GM19467 (cell line): ENCODE measurements around the gene XRCC2.
"Not testable (repeated sequence)": the region's sequence is repeated elsewhere in the genome, so short reads cannot be mapped to it uniquely, and the experiment has no call there.

ENCODE experiments used
- ATAC-seq: cut with Tn5 transposase; IDR thresholded peaks from one replicate; pipeline ENCODE4 v1.9.1; 2021; ENCODE audit warnings: mild to moderate bottlenecking, moderate library complexity; ENCODE audit not compliant: unreplicated experiment

The XRCC2 gene

GRCh38 chr7:152666078-152666477, 9.9 kb downstream of the XRCC2 start:
- no peak for ATAC-seq

- ATAC-seq, result no peak
Observed at GRCh38 chr7:152664636-152665035, 11.3 kb downstream of the XRCC2 start.

GRCh38 chr7:152663931-152664330, 12.0 kb downstream of the XRCC2 start:
- no peak for ATAC-seq

- ATAC-seq, result no peak
Observed at GRCh38 chr7:152663148-152663740, 12.7 kb downstream of the XRCC2 start.

GRCh38 chr7:152661479-152661878, 14.5 kb downstream of the XRCC2 start:
- no peak for ATAC-seq

- no peak for ATAC-seq
Observed at GRCh38 chr7:152660021-152660420, 15.9 kb downstream of the XRCC2 start.

- no peak for ATAC-seq
Observed at GRCh38 chr7:152654971-152655370, 21.0 kb downstream of the XRCC2 start.

- no peak for ATAC-seq
Observed at GRCh38 chr7:152649220-152649619, 26.7 kb downstream of the XRCC2 start.

- no peak for ATAC-seq
Observed at GRCh38 chr7:152647009-152647408, 28.9 kb downstream of the XRCC2 start.

GRCh38 chr7:152646579-152646978, 29.4 kb downstream of the XRCC2 start:
- ATAC-seq, result not testable (repeated sequence)

GRCh38 chr7:152643979-152644559, 31.9 kb downstream of the XRCC2 start:
- ATAC-seq, result no peak

GRCh38 chr7:152641384-152641783, 34.6 kb downstream of the XRCC2 start:
- no peak for ATAC-seq

- ATAC-seq, result no peak
Observed at GRCh38 chr7:152640829-152641228, 35.1 kb downstream of the XRCC2 start.

- ATAC-seq, result no peak
Observed at GRCh38 chr7:152637920-152638580, 37.9 kb downstream of the XRCC2 start.

GRCh38 chr7:152637161-152637560, 38.8 kb downstream of the XRCC2 start:
- no peak for ATAC-seq

- ATAC-seq, result no peak
Observed at GRCh38 chr7:152636441-152636840, 39.5 kb downstream of the XRCC2 start.

- no peak for ATAC-seq
Observed at GRCh38 chr7:152633504-152633903, 42.4 kb downstream of the XRCC2 start.

- ATAC-seq, result no peak
Observed at GRCh38 chr7:152633072-152633471, 42.9 kb downstream of the XRCC2 start.

- not testable (repeated sequence) for ATAC-seq
Observed at GRCh38 chr7:152628772-152629171, 47.2 kb downstream of the XRCC2 start.

- ATAC-seq, result no peak
Observed at GRCh38 chr7:152624228-152624627, 51.7 kb downstream of the XRCC2 start.

GRCh38 chr7:152621426-152621825, 54.5 kb downstream of the XRCC2 start:
- no peak for ATAC-seq

- ATAC-seq, result no peak
Observed at GRCh38 chr7:152619027-152619739, 56.8 kb downstream of the XRCC2 start.
